ENCODE data around the gene HAUS8. TPM values are rescaled to one million over a fixed set of nuclear protein-coding genes. Genes with fewer than 3 reads are reported as not detected.

HAUS8 gene
- total and polyA plus RNA-seq, 10 of the 15 experiments (the other 5 are each of a cell fraction or from before 2014, with no cell fraction given), result 22.7 to 43.9 (median 34.4) TPM

DNA sequence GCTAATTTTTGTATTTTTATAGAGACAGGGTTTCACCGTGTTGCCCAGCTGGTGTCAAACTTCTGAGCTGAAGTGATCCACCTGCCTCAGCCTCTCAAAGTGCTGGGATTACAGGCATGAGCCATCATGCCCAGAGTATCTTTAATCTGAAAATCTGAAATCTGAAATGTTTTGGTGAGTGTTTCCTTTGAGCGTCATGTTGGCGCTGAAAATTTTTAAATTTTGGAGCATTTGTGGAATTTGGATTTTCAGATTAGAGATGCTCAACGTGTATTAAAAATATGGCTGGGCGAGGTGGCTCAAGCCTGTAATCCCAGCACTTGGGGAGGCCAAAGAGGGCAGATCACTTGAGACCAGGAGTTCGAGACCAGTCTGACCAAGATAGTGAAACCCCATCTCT is 43.5 kb downstream of the HAUS8 start:
- FAIRE-seq (no peak), ATAC-seq (no peak), DNase-seq (ENCODE audit: low read depth, low spot score) (no peak)
- no peak overlapping the region for H3K4me2 ChIP-seq (ENCODE audit: control insufficient read depth, insufficient read depth)
- no peaks in the 10 kb centered on the region for H4K20me1 ChIP-seq (ENCODE audit: control insufficient read depth, insufficient read depth)
- ChIA-PET RAD21 (ENCODE audit: unreplicated experiment) (no interaction called here), POLR2A (no interaction called here), SMC1A (ENCODE audit: uncharacterized antibody, unreplicated experiment) (no interaction called here), CTCF (no interaction called here)
- in situ Hi-C loops (cut with MboI) (no loop called here), intact Hi-C loops (cut with micrococcal nuclease; ENCODE audit: unreplicated experiment) (no loop called here)
- H3K9ac ChIP-seq (ENCODE audit: control insufficient read depth, insufficient read depth, low read length), result no peak overlapping the region
- H3K9me3 ChIP-seq (replicated peaks; ENCODE audit: control insufficient read depth, insufficient read depth, low read length), result no peaks in the 10 kb centered on the region
- H3K27ac ChIP-seq (ENCODE audit: control insufficient read depth, insufficient read depth), result no peak overlapping the region
- TF ChIP-seq NFXL1 (IDR thresholded peaks at IDR 0.05; ENCODE audit: borderline replicate concordance) (no peak), REST (IDR thresholded peaks at IDR 0.05; ENCODE audit: low read depth, low read length) (no peak), NFYA (IDR thresholded peaks at IDR 0.05; ENCODE audit: borderline replicate concordance, low read depth, low read length) (no peak), SUZ12 (IDR thresholded peaks at IDR 0.05; ENCODE audit: unreplicated experiment) (no peak), SPI1 (IDR thresholded peaks at IDR 0.05; ENCODE audit: borderline replicate concordance, insufficient read depth, low read depth, low read length) (no peak), BACH1 (IDR thresholded peaks at IDR 0.05; ENCODE audit: borderline replicate concordance) (no peak), MYB (IDR thresholded peaks at IDR 0.05; ENCODE audit: borderline replicate concordance, low read depth, low read length) (no peak), ZNF274 (IDR thresholded peaks at IDR 0.05; ENCODE audit: insufficient read depth, insufficient read length) (no peak), HDAC2 (IDR thresholded peaks at IDR 0.05) (no peak), RBBP5 (conservative IDR thresholded peaks at IDR 0.05) (no peak), ZSCAN29 (IDR thresholded peaks at IDR 0.05) (no peak)
- TF ChIP-seq, protein P1, sequence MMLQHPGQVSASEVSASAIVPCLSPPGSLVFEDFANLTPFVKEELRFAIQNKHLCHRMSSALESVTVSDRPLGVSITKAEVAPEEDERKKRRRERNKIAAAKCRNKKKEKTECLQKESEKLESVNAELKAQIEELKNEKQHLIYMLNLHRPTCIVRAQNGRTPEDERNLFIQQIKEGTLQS (IDR thresholded peaks at IDR 0.05; ENCODE audit: borderline replicate concordance, extremely low read depth, low read depth, low read length), result no peak
- TF ChIP-seq, protein P2, sequence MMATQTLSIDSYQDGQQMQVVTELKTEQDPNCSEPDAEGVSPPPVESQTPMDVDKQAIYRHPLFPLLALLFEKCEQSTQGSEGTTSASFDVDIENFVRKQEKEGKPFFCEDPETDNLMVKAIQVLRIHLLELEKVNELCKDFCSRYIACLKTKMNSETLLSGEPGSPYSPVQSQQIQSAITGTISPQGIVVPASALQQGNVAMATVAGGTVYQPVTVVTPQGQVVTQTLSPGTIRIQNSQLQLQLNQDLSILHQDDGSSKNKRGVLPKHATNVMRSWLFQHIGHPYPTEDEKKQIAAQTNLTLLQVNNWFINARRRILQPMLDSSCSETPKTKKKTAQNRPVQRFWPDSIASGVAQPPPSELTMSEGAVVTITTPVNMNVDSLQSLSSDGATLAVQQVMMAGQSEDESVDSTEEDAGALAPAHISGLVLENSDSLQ (IDR thresholded peaks at IDR 0.05), result no peak
- H3K36me3 ChIP-seq (ENCODE audit: control insufficient read depth in 2 of 2, insufficient read depth in 2 of 2, low read length in 1 of 2), result no peaks in the 10 kb centered on the region; a peak in 1 of 4 replicates
- BruUV-seq (replicated peaks), result no TSS peak
- WGBS (ENCODE audit: insufficient coverage, insufficient replicate concordance, low lambda C conversion rate, missing lambda C conversion rate), result 40% methylated on average over 6 of the region's 6 CpGs
- no peaks in the 10 kb centered on the region for H3K4me1 ChIP-seq (ENCODE audit: control insufficient read depth, insufficient read depth, low read length)
- no peaks in the 10 kb centered on the region; a peak in 1 of 4 replicates for H3K27me3 ChIP-seq (replicated peaks in 1 of 2; ENCODE audit: control insufficient read depth in 2 of 2, insufficient read depth in 2 of 2, low read length in 1 of 2)
- no peak overlapping the region for H2AFZ ChIP-seq (ENCODE audit: control insufficient read depth, low read depth, low read length)
- no peaks in the 10 kb centered on the region for H3K79me2 ChIP-seq (ENCODE audit: control insufficient read depth, insufficient read depth, low read length)
- H3K4me3 ChIP-seq, result no peak overlapping the region
